Thyroid gland (tissue), 4 donors: Measurements from ENCODE around the gene PRSS33. TPM values are rescaled to one million over a fixed set of nuclear protein-coding genes. Genes with fewer than 3 reads are reported as not detected.

Source experiments
- DNase-seq, 2 donors: peaks; one replicate each; pipeline ENCODE4 v3.0.0-alpha.2; 2019
- H3K27ac ChIP-seq, 3 donors: fragments of 200-600 bp; sonication (generic); 1 replicate in 2 of 3; 2 replicates in 1 of 3; pipeline ENCODE4 v1.5.1; 2016 to 2019; ENCODE audit warnings: mild to moderate bottlenecking in 1 of 3, moderate library complexity in 1 of 3
- H3K27me3 ChIP-seq: fragments of 200-600 bp; sonication (generic); one replicate; pipeline ENCODE4 v1.5.1; 2019
- H3K36me3 ChIP-seq, 2 donors: fragments of 200-600 bp; sonication (generic); one replicate each; pipeline ENCODE4 v1.5.1; 2016 to 2019
- H3K4me1 ChIP-seq, 2 donors: fragments of 200-600 bp; sonication (generic); one replicate each; pipeline ENCODE4 v1.5.1; 2017 to 2019
- H3K4me3 ChIP-seq, 3 donors: fragments of 200-600 bp; sonication (generic); replicated peaks in 1 of 3; 1 replicate in 2 of 3; 2 replicates in 1 of 3; pipeline ENCODE4 v1.5.1; 2016; ENCODE audit warnings: mild to moderate bottlenecking in 1 of 3
- H3K9me3 ChIP-seq: fragments of 200-600 bp; sonication (generic); one replicate; pipeline ENCODE4 v1.5.1; 2017
- POLR2A ChIP-seq, 2 donors: fragments of 450-650 bp; IDR thresholded peaks; one replicate each; pipeline ENCODE4 v1.6.1; 2017; ENCODE audit warnings: antibody characterized with exemption in 2 of 2, mild to moderate bottlenecking in 2 of 2, moderate library complexity in 1 of 2
- WGBS, 2 donors: methylation state at CpG; one replicate each; pipeline ENCODE4 v1.1.5; 2017; 5-methylcytosine and 5-hydroxymethylcytosine counted together
- intact Hi-C: fragments of 100-400 bp; cut with DNase I; formaldehyde crosslinking; loops from one replicate; pipeline ENCODE4 v1.15.1; 2023
- total RNA-seq, 4 donors: library from RNA; depleted of rRNA; stranded (reverse); fragments of >200 nt; gene quantifications; one replicate each; pipeline ENCODE4 v1.2.3, GENCODE V29; 2016
- TF ChIP-seq, protein P1 (sequence below), 6 experiments: fragments of 200-600 bp in 3 of 6; fragments of 450-650 bp in 3 of 6; sonication (generic) in 3 of 6; IDR thresholded peaks; one replicate each; pipeline ENCODE4 v1.5.1; 2016 to 2019; ENCODE audit warnings: antibody characterized with exemption in 6 of 6, mild to moderate bottlenecking in 2 of 6, inconsistent platforms in 1 of 6, moderate library complexity in 1 of 6

Gene PRSS33
- total RNA-seq, 4 donors from 2014 or later, result not detected

- no peak for DNase-seq
- H3K9me3 ChIP-seq, result no peaks in the 10 kb centered on the region
- H3K27me3 ChIP-seq, result no peaks in the 10 kb centered on the region
- peaks cover 11 to 12% of the 10 kb centered on the region in 2 donors for H3K36me3 ChIP-seq
- 91 to 94% methylated on average over 12 of the region's 12 CpGs for WGBS, 2 donors
- peak overlapping the region; percentile 99 to 100 (median 99) for H3K27ac ChIP-seq
- TF ChIP-seq, protein P1, sequence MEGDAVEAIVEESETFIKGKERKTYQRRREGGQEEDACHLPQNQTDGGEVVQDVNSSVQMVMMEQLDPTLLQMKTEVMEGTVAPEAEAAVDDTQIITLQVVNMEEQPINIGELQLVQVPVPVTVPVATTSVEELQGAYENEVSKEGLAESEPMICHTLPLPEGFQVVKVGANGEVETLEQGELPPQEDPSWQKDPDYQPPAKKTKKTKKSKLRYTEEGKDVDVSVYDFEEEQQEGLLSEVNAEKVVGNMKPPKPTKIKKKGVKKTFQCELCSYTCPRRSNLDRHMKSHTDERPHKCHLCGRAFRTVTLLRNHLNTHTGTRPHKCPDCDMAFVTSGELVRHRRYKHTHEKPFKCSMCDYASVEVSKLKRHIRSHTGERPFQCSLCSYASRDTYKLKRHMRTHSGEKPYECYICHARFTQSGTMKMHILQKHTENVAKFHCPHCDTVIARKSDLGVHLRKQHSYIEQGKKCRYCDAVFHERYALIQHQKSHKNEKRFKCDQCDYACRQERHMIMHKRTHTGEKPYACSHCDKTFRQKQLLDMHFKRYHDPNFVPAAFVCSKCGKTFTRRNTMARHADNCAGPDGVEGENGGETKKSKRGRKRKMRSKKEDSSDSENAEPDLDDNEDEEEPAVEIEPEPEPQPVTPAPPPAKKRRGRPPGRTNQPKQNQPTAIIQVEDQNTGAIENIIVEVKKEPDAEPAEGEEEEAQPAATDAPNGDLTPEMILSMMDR (IDR thresholded peaks at IDR 0.05), result no peak
- no peak for TF ChIP-seq POLR2A (IDR thresholded peaks at IDR 0.05)
- peak overlapping the region in 1 of 3 donors; percentile 94 for H3K4me3 ChIP-seq
- H3K4me1 ChIP-seq, result peaks cover 18 to 19% of the 10 kb centered on the region in 2 donors
- intact Hi-C loops, result no loop called here
Measured at GRCh38 chr16:2778630-2778958, 8.8 kb downstream of the PRSS33 start.

GRCh38 chr16:2777903-2778629, 9.3 kb downstream of the PRSS33 start:
- no peaks in the 10 kb centered on the region for H3K27me3 ChIP-seq
- peak overlapping the region; percentile 2 to 94 (median 94) for H3K4me3 ChIP-seq
- intact Hi-C loops, result no loop called here
- H3K4me1 ChIP-seq, result peaks cover 18 to 19% of the 10 kb centered on the region in 2 donors
- peaks cover 11 to 16% of the 10 kb centered on the region in 2 donors for H3K36me3 ChIP-seq
- H3K27ac ChIP-seq, result peak overlapping the region; percentile 99 to 100 (median 99)
- no peaks in the 10 kb centered on the region for H3K9me3 ChIP-seq
- 7 to 14% methylated on average over 15 to 24 of the region's 27 CpGs for WGBS, 2 donors
- peak; percentile 50 to 54 for DNase-seq
- TF ChIP-seq POLR2A (IDR thresholded peaks at IDR 0.05), result peak in 1 of 2 donors; percentile 47
- TF ChIP-seq, protein P1 (IDR thresholded peaks at IDR 0.05), result no peak

- Histone ChIP-seq H3K27me3 (no peaks in the 10 kb centered on the region), H3K9me3 (no peaks in the 10 kb centered on the region), H3K4me3 (peak within 1 kb of the TSS; percentile 70 to 98 (median 94)), H3K27ac (peak within 1 kb of the TSS; percentile 99 to 100 (median 99)), H3K4me1 (peaks cover 18 to 19% of the 10 kb centered on the region in 2 donors), H3K36me3 (peaks cover 11 to 16% of the 10 kb centered on the region in 2 donors)
- TF ChIP-seq, protein P1 (IDR thresholded peaks at IDR 0.05), result no peak
- peak; percentile 29 to 88 for TF ChIP-seq POLR2A (IDR thresholded peaks at IDR 0.05)
- WGBS, 2 donors, result 0% methylated on average over 1 to 10 of the region's 70 CpGs
- peak; percentile 88 to 90 for DNase-seq
- intact Hi-C loops, result no loop called here
Measured at GRCh38 chr16:2777231-2777902, 10.0 kb downstream of the PRSS33 start, which contains the start of gene ELOB. TSS of gene ELOB (minus strand) at chr16:2777280. CDS start at chr16:2777239, 41 bp downstream.

DNA sequence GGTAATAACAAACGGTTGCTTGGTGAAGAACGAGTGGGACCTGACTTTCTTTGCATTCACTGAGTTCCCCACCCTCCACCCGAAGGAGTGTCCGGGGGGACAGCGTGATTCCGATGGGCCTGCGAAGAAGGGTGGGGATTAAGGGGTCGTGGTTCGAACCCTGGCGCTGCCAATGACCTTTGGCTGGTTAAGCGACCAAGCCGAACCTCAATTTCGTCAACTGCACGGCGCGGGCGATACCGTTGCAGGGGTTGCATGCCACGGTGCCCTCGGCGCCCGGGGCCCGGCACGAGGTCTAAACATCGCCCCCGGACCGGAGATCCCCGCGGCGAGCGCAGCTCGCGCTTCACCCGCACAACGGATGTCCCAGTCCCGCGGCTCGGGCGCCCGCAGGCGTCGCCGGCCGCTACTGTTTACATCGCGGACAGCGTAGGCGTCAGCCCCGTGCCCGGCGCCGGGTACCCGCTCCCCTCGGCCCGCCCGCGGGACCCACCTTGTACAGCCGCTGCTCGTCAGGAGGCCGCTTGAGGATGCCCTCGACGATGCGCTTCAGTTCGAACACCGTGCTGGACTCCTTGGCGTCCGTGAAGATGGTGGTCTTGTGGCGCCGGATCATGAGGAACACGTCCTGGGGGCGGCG, 10.7 kb downstream of the PRSS33 start:
- intact Hi-C loops, result no loop called here
- TF ChIP-seq POLR2A (IDR thresholded peaks at IDR 0.05), result no peak
- TF ChIP-seq, protein P1 (IDR thresholded peaks at IDR 0.05), result no peak
- no peak for DNase-seq
- H3K9me3 ChIP-seq, result no peaks in the 10 kb centered on the region
- peak overlapping the region in 2 of 3 donors; percentile 61 to 67 for H3K27ac ChIP-seq
- peak overlapping the region; percentile 41 to 98 (median 70) for H3K4me3 ChIP-seq
- WGBS, 2 donors, result 0 to 1% methylated on average over 9 to 21 of the region's 72 CpGs
- H3K27me3 ChIP-seq, result no peaks in the 10 kb centered on the region
- peaks cover 18 to 23% of the 10 kb centered on the region in 2 donors for H3K36me3 ChIP-seq
- H3K4me1 ChIP-seq, result peaks cover 18 to 19% of the 10 kb centered on the region in 2 donors
